Fibroblast of lung (primary cell): ENCODE data around the gene PDLIM5. TPM values are rescaled to one million over a fixed set of nuclear protein-coding genes. Genes with fewer than 3 reads are reported as not detected.

Source experiments
- DNase-seq, 2 donors: peaks; one replicate each; pipeline versions ENCODE4 v3.0.0 to v3.0.0-alpha.2; 2010; ENCODE audit warnings: low read depth in 2 of 2
- H2AFZ ChIP-seq: 2 replicates; pipeline ENCODE4 v1.5.1; 2012; ENCODE audit warnings: low read length, control low read depth, inconsistent platforms
- H3K27ac ChIP-seq: 2 replicates; pipeline ENCODE4 v1.5.1; 2011; ENCODE audit warnings: low read length, control low read depth; ENCODE audit not compliant: insufficient read depth
- H3K27me3 ChIP-seq: 2 replicates; pipeline ENCODE4 v1.5.1; 2011; ENCODE audit warnings: mild to moderate bottlenecking, low read length; ENCODE audit not compliant: control insufficient read depth, insufficient read depth
- H3K36me3 ChIP-seq: 2 replicates; pipeline ENCODE4 v1.5.1; 2011; ENCODE audit warnings: low read length; ENCODE audit not compliant: control insufficient read depth, insufficient read depth
- H3K4me1 ChIP-seq: 2 replicates; pipeline ENCODE4 v1.5.1; 2011; ENCODE audit warnings: low read length; ENCODE audit not compliant: control insufficient read depth, insufficient read depth; ENCODE audit errors: extremely low read depth
- H3K4me2 ChIP-seq: 2 replicates; pipeline ENCODE4 v1.5.1; 2011; ENCODE audit warnings: low read length, control low read depth; ENCODE audit not compliant: insufficient read depth; ENCODE audit errors: extremely low read depth
- H3K4me3 ChIP-seq, 4 experiments: fragments of 200-600 bp in 1 of 4; sonication (generic) in 1 of 4; replicated peaks in 1 of 4; 2 replicates each; pipeline ENCODE4 v1.5.1; 2011 to 2016; ENCODE audit warnings: low read length in 4 of 4, low read depth in 3 of 4, mild to moderate bottlenecking in 3 of 4, control low read depth in 2 of 4, inconsistent platforms in 1 of 4, mixed read lengths in 1 of 4; ENCODE audit not compliant: insufficient read depth in 1 of 4; ENCODE audit errors: control extremely low read depth in 1 of 4
- H3K79me2 ChIP-seq: 2 replicates; pipeline ENCODE4 v1.5.1; 2012; ENCODE audit warnings: mild to moderate bottlenecking, low read length, inconsistent platforms; ENCODE audit not compliant: control insufficient read depth, insufficient read depth
- H3K9ac ChIP-seq: 2 replicates; pipeline ENCODE4 v1.5.1; 2011; ENCODE audit warnings: mild to moderate bottlenecking, low read length, control low read depth; ENCODE audit not compliant: insufficient read depth
- H3K9me3 ChIP-seq: 2 replicates; pipeline ENCODE4 v1.5.1; 2012; ENCODE audit warnings: low read depth, low read length; ENCODE audit not compliant: control insufficient read depth, insufficient read depth
- H4K20me1 ChIP-seq: 2 replicates; pipeline ENCODE4 v1.5.1; 2011; ENCODE audit warnings: low read length; ENCODE audit not compliant: control insufficient read depth, insufficient read depth; ENCODE audit errors: extremely low read depth
- CTCF ChIP-seq, 2 donors: IDR thresholded peaks in 1 of 2; conservative IDR thresholded peaks in 1 of 2; 1 replicate in 1 of 2; 2 replicates in 1 of 2; pipeline ENCODE4 v1.5.1; 2011 to 2012; ENCODE audit warnings: low read length in 2 of 2, control low read depth in 1 of 2, inconsistent platforms in 1 of 2, low read depth in 1 of 2, mild to moderate bottlenecking in 1 of 2
- EZH2 ChIP-seq: IDR thresholded peaks from 2 replicates; pipeline ENCODE4 v1.5.1; 2012; ENCODE audit warnings: low read length, control low read depth, mild to moderate bottlenecking; ENCODE audit errors: missing control alignments
- polyA plus RNA-seq, 2 donors: library from polyadenylated mRNA; depleted of rRNA in 1 of 2; stranded (reverse) in 1 of 2; unstranded in 1 of 2; fragments of >200 nt; gene quantifications; 2 replicates each; pipeline ENCODE4 v1.2.1, GENCODE V29; 2011 to 2012; ENCODE audit warnings: missing spikeins in 1 of 2
- total RNA-seq: library from RNA; depleted of rRNA; stranded (reverse); fragments of >200 nt; gene quantifications from 2 replicates; pipeline ENCODE4 v1.2.1, GENCODE V29; 2014

Gene PDLIM5
- total and polyA plus RNA-seq, 2 donors (not counting 1 experiment from before 2014, with no cell fraction given) = 28.4 to 113 TPM

- peaks cover 2% of the 10 kb centered on the region for H3K4me1 ChIP-seq
- TF ChIP-seq CTCF (conservative IDR thresholded peaks at IDR 0.05 in 1 of 2, IDR thresholded peaks at IDR 0.05 in 1 of 2; ENCODE audit: low read depth in 1 of 2, low read length in 2 of 2) (no peak), EZH2 (no peak)
- DNase-seq = peak in 1 of 2 donors; percentile 77
- no peak overlapping the region for H2AFZ ChIP-seq
- H3K4me3 ChIP-seq = no peak overlapping the region
- H3K36me3 ChIP-seq = no peaks in the 10 kb centered on the region
- no peak overlapping the region for H3K9ac ChIP-seq
- H3K79me2 ChIP-seq = peaks cover 32% of the 10 kb centered on the region
- H4K20me1 ChIP-seq = no peaks in the 10 kb centered on the region
- no peak overlapping the region for H3K4me2 ChIP-seq
- no peaks in the 10 kb centered on the region for H3K27me3 ChIP-seq
- peak overlapping the region; percentile 6 for H3K27ac ChIP-seq
- no peaks in the 10 kb centered on the region for H3K9me3 ChIP-seq
These were observed 63.6 kb downstream of the PDLIM5 start for GRCh38 chr4:94515365-94515764.

- no peaks in the 10 kb centered on the region for H3K36me3 ChIP-seq
- H3K27me3 ChIP-seq = no peaks in the 10 kb centered on the region
- peaks cover 2% of the 10 kb centered on the region for H3K4me1 ChIP-seq
- no peak overlapping the region for H2AFZ ChIP-seq
- TF ChIP-seq CTCF (conservative IDR thresholded peaks at IDR 0.05 in 1 of 2, IDR thresholded peaks at IDR 0.05 in 1 of 2; ENCODE audit: low read depth in 1 of 2, low read length in 2 of 2) (no peak), EZH2 (no peak)
- H3K9me3 ChIP-seq = no peaks in the 10 kb centered on the region
- peak; percentile 71 to 94 for DNase-seq
- H3K79me2 ChIP-seq = peaks cover 32% of the 10 kb centered on the region
- no peak overlapping the region for H3K4me3 ChIP-seq
- no peak overlapping the region for H3K9ac ChIP-seq
- H3K27ac ChIP-seq = peak overlapping the region; percentile 6
- no peaks in the 10 kb centered on the region for H4K20me1 ChIP-seq
- H3K4me2 ChIP-seq = peak overlapping the region; percentile 46
These were observed 64.3 kb downstream of the PDLIM5 start for GRCh38 chr4:94516067-94516466.

- Histone ChIP-seq H4K20me1 (no peaks in the 10 kb centered on the region), H2AFZ (no peak overlapping the region), H3K4me1 (peaks cover 2% of the 10 kb centered on the region), H3K9me3 (no peaks in the 10 kb centered on the region), H3K4me3 (no peak overlapping the region), H3K36me3 (no peaks in the 10 kb centered on the region), H3K9ac (no peak overlapping the region), H3K79me2 (peaks cover 30% of the 10 kb centered on the region), H3K27me3 (no peaks in the 10 kb centered on the region), H3K4me2 (no peak overlapping the region), H3K27ac (no peak overlapping the region)
- TF ChIP-seq EZH2 (no peak), CTCF (conservative IDR thresholded peaks at IDR 0.05 in 1 of 2, IDR thresholded peaks at IDR 0.05 in 1 of 2; ENCODE audit: low read depth in 1 of 2, low read length in 2 of 2) (no peak)
- peak in 1 of 2 donors; percentile 85 for DNase-seq
These were observed 65.3 kb downstream of the PDLIM5 start for GRCh38 chr4:94516999-94517398.
